Neural progenitor cell (in vitro differentiated cells): ENCODE measurements around the gene KCTD16. TPM values are rescaled to one million over a fixed set of nuclear protein-coding genes. Genes with fewer than 3 reads are reported as not detected.

Experiments used
- DNase-seq: peaks from one replicate; pipeline ENCODE4 v3.0.0-alpha.2; 2016; ENCODE audit warnings: low spot score
- H2AFZ ChIP-seq: fragments of 200-600 bp; sonication (generic); replicated peaks from 2 replicates; pipeline ENCODE4 v1.6.1; 2016; ENCODE audit warnings: antibody characterized with exemption
- H3F3A ChIP-seq: fragments of 200-600 bp; sonication (generic); 2 replicates; pipeline ENCODE4 v1.6.1; 2016; ENCODE audit warnings: antibody characterized with exemption, low read depth
- H3K27ac ChIP-seq: fragments of 200-600 bp; sonication (generic); 2 replicates; pipeline ENCODE4 v1.5.1; 2016; ENCODE audit warnings: mild to moderate bottlenecking
- H3K27me3 ChIP-seq: fragments of 200-600 bp; sonication (generic); 2 replicates; pipeline ENCODE4 v1.6.1; 2016; ENCODE audit warnings: mild to moderate bottlenecking, moderate library complexity
- H3K36me3 ChIP-seq: fragments of 200-600 bp; sonication (generic); 2 replicates; pipeline ENCODE4 v1.5.1; 2016
- H3K4me1 ChIP-seq: fragments of 200-600 bp; sonication (generic); 2 replicates; pipeline ENCODE4 v1.6.1; 2016; ENCODE audit warnings: mixed run types
- H3K4me2 ChIP-seq: fragments of 200-600 bp; sonication (generic); 2 replicates; pipeline ENCODE4 v1.6.1; 2016
- H3K4me3 ChIP-seq: fragments of 200-600 bp; sonication (generic); 2 replicates; pipeline ENCODE4 v1.5.1; 2016
- H3K79me2 ChIP-seq: fragments of 200-600 bp; sonication (generic); 2 replicates; pipeline ENCODE4 v1.6.1; 2016; ENCODE audit warnings: low read depth
- H3K9ac ChIP-seq: fragments of 200-600 bp; sonication (generic); 2 replicates; pipeline ENCODE4 v1.6.1; 2016
- H3K9me3 ChIP-seq: fragments of 200-600 bp; sonication (generic); 2 replicates; pipeline ENCODE4 v1.5.1; 2016; ENCODE audit warnings: low read depth
- H4K20me1 ChIP-seq: fragments of 200-600 bp; sonication (generic); 2 replicates; pipeline ENCODE4 v1.6.1; 2016; ENCODE audit warnings: low read depth
- H3K27ac Mint-ChIP-seq: 3 replicates; pipeline ENCODE4 v1.8.0; 2021; ENCODE audit warnings: mixed read lengths
- H3K27me3 Mint-ChIP-seq: 2 replicates; pipeline ENCODE4 v1.8.0; 2022; ENCODE audit warnings: low read depth, mild to moderate bottlenecking, inconsistent platforms, moderate library complexity, mixed read lengths; ENCODE audit not compliant: insufficient read depth
- H3K36me3 Mint-ChIP-seq: 3 replicates; pipeline ENCODE4 v1.8.0; 2021; ENCODE audit warnings: mixed read lengths
- H3K4me1 Mint-ChIP-seq: 3 replicates; pipeline ENCODE4 v1.8.0; 2021; ENCODE audit warnings: mixed read lengths
- H3K4me3 Mint-ChIP-seq: 3 replicates; pipeline ENCODE4 v1.8.0; 2021; ENCODE audit warnings: mild to moderate bottlenecking, moderate library complexity, mixed read lengths
- H3K9me3 Mint-ChIP-seq: 3 replicates; pipeline ENCODE4 v1.8.0; 2020; ENCODE audit warnings: mixed read lengths
- CTCF ChIP-seq: fragments of 200-600 bp; sonication (generic); IDR thresholded peaks from 2 replicates; pipeline ENCODE4 v1.5.1; 2017; ENCODE audit warnings: antibody characterized with exemption, mild to moderate bottlenecking
- EZH2 ChIP-seq: fragments of 200-600 bp; sonication (generic); IDR thresholded peaks from 2 replicates; pipeline ENCODE4 v1.6.1; 2017; ENCODE audit warnings: antibody characterized with exemption, mild to moderate bottlenecking, moderate library complexity
- EZH2phosphoT487 ChIP-seq: fragments of 200-600 bp; sonication (generic); IDR thresholded peaks from 2 replicates; pipeline ENCODE4 v1.6.1; 2017; ENCODE audit warnings: antibody characterized with exemption
- total RNA-seq: library from RNA; depleted of rRNA; stranded (reverse); fragments of >200 nt; gene quantifications from 2 replicates; pipeline ENCODE4 v1.2.3, GENCODE V29; 2015; ENCODE audit warnings: low replicate concordance

The KCTD16 gene
- total RNA-seq, 1 donor from 2014 or later = 1.6 TPM

- Histone ChIP-seq H4K20me1 (no peaks in the 10 kb centered on the region), H3K9me3 (no peaks in the 10 kb centered on the region), H3K36me3 (no peaks in the 10 kb centered on the region), H3K9ac (no peak overlapping the region), H3K4me3 (no peak overlapping the region), H3K27ac (no peak overlapping the region), H3F3A (no peaks in the 10 kb centered on the region), H3K27me3 (no peaks in the 10 kb centered on the region), H3K4me2 (no peak overlapping the region), H2AFZ (no peak overlapping the region), H3K79me2 (no peaks in the 10 kb centered on the region), H3K4me1 (no peaks in the 10 kb centered on the region)
- Mint-ChIP-seq H3K27ac (no peak overlapping the region), H3K9me3 (no peaks in the 10 kb centered on the region), H3K4me1 (no peaks in the 10 kb centered on the region), H3K36me3 (no peaks in the 10 kb centered on the region), H3K27me3 (peaks cover 5% of the 10 kb centered on the region), H3K4me3 (no peak overlapping the region)
- TF ChIP-seq CTCF (peak; percentile 51), EZH2phosphoT487 (no peak)
- DNase-seq = peak; percentile 23
These were observed 219.5 kb downstream of the KCTD16 start for GRCh38 chr5:144390133-144390532.

DNA sequence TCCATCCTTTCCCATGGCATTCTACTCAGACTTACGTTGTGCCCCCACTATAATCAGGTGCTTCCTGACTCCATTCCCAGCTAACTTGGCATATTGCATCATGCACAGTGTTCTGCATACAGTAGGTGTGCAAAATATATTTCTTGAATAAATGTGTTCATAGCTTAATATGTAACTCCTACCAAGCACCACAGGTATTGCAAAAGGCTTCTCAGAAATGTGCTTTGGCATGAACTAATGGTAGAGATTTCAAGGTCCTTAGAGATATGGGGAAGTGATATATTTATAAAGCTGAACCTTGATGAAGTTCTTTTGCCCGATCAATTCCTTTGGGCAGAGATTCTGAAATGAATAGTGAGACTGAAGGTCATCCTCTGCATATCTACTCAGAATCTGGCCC is 220.4 kb downstream of the KCTD16 start:
- H3K9me3 Mint-ChIP-seq = no peaks in the 10 kb centered on the region
- H3K36me3 Mint-ChIP-seq = no peaks in the 10 kb centered on the region
- peaks cover 5% of the 10 kb centered on the region for H3K27me3 Mint-ChIP-seq
- H3K27ac Mint-ChIP-seq = no peak overlapping the region
- DNase-seq = no peak
- Histone ChIP-seq H3K36me3 (no peaks in the 10 kb centered on the region), H3K27ac (no peak overlapping the region), H3F3A (no peaks in the 10 kb centered on the region), H3K9ac (no peak overlapping the region), H3K4me2 (no peak overlapping the region), H3K4me1 (no peaks in the 10 kb centered on the region), H3K4me3 (no peak overlapping the region), H2AFZ (no peak overlapping the region), H3K79me2 (no peaks in the 10 kb centered on the region), H3K9me3 (no peaks in the 10 kb centered on the region), H3K27me3 (no peaks in the 10 kb centered on the region), H4K20me1 (no peaks in the 10 kb centered on the region)
- H3K4me3 Mint-ChIP-seq = no peak overlapping the region
- TF ChIP-seq EZH2phosphoT487 = no peak
- no peak for TF ChIP-seq CTCF
- no peak for TF ChIP-seq EZH2
- H3K4me1 Mint-ChIP-seq = no peaks in the 10 kb centered on the region

GRCh38 chr5:144393641-144394435 is 223.2 kb downstream of the KCTD16 start:
- no peaks in the 10 kb centered on the region for H3F3A ChIP-seq
- no peak overlapping the region for H3K27ac Mint-ChIP-seq
- no peaks in the 10 kb centered on the region for H4K20me1 ChIP-seq
- H3K9ac ChIP-seq = no peak overlapping the region
- H3K36me3 ChIP-seq = no peaks in the 10 kb centered on the region
- H2AFZ ChIP-seq = no peak overlapping the region
- no peaks in the 10 kb centered on the region for H3K4me1 ChIP-seq
- H3K9me3 Mint-ChIP-seq = no peaks in the 10 kb centered on the region
- H3K4me2 ChIP-seq = no peak overlapping the region
- H3K79me2 ChIP-seq = no peaks in the 10 kb centered on the region
- no peaks in the 10 kb centered on the region for H3K27me3 ChIP-seq
- no peak for DNase-seq
- no peak overlapping the region for H3K4me3 Mint-ChIP-seq
- TF ChIP-seq EZH2 (no peak), CTCF (no peak), EZH2phosphoT487 (no peak)
- H3K4me3 ChIP-seq = no peak overlapping the region
- no peaks in the 10 kb centered on the region for H3K4me1 Mint-ChIP-seq
- H3K27me3 Mint-ChIP-seq = peaks cover 3% of the 10 kb centered on the region
- no peaks in the 10 kb centered on the region for H3K9me3 ChIP-seq
- H3K36me3 Mint-ChIP-seq = no peaks in the 10 kb centered on the region
- no peak overlapping the region for H3K27ac ChIP-seq
